Progenitor cell of endocrine pancreas (in vitro differentiated cells): ENCODE data around the gene SKOR1. TPM values are rescaled to one million over a fixed set of nuclear protein-coding genes. Genes with fewer than 3 reads are reported as not detected.

ENCODE experiments used
- DNase-seq: peaks from one replicate; pipeline ENCODE4 v3.0.0; 2021; ENCODE audit warnings: low spot score; ENCODE audit not compliant: unreplicated experiment
- H3K27ac Mint-ChIP-seq: 2 replicates; pipeline ENCODE4 v1.8.0; 2021; ENCODE audit warnings: mild to moderate bottlenecking, moderate library complexity, mixed read lengths
- H3K27me3 Mint-ChIP-seq: 2 replicates; pipeline ENCODE4 v1.8.0; 2021; ENCODE audit warnings: mixed read lengths
- H3K36me3 Mint-ChIP-seq: 2 replicates; pipeline ENCODE4 v1.8.0; 2022; ENCODE audit warnings: mixed read lengths; ENCODE audit not compliant: insufficient read depth
- H3K4me1 Mint-ChIP-seq: 2 replicates; pipeline ENCODE4 v1.8.0; 2021; ENCODE audit warnings: low read depth, mixed read lengths
- H3K4me3 Mint-ChIP-seq: 2 replicates; pipeline ENCODE4 v1.8.0; 2021; ENCODE audit warnings: low read depth, mild to moderate bottlenecking, moderate library complexity, mixed read lengths
- H3K9me3 Mint-ChIP-seq: 2 replicates; pipeline ENCODE4 v1.8.0; 2021; ENCODE audit warnings: low read depth, mixed read lengths
- total RNA-seq: library from RNA; stranded (reverse); gene quantifications from 2 replicates; pipeline ENCODE4 v1.2.1, GENCODE V29; 2021
- TF ChIP-seq, protein P1 (sequence below): fragments of 200-600 bp; sonication (generic); IDR thresholded peaks from one replicate; pipeline ENCODE4 v1.5.0; 2021; ENCODE audit warnings: antibody characterized with exemption, mild to moderate bottlenecking; ENCODE audit not compliant: unreplicated experiment

Gene SKOR1
- total RNA-seq, 1 donor from 2014 or later = 0.60 TPM

DNA sequence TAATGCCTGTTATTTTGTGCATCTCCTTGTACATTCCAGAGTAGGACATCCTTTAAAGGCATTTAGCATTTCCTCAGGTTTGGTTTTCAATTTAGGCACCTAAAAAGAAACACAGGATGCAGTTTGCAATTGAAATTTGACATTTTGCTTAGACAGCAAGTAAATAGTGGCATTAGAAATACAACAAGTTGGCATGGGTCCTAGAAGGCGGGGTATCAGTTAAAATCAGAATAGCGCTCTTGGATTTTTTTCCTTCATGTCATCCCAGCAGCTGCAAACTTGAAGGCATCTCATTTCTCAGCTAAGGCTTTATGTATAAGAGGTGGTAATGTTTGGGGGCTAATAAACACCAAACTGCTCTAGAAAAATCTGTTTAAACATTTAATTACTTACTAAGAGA is 47.5 kb upstream of the SKOR1 start:
- peaks cover 22% of the 10 kb centered on the region for H3K4me1 Mint-ChIP-seq
- TF ChIP-seq, protein P1, sequence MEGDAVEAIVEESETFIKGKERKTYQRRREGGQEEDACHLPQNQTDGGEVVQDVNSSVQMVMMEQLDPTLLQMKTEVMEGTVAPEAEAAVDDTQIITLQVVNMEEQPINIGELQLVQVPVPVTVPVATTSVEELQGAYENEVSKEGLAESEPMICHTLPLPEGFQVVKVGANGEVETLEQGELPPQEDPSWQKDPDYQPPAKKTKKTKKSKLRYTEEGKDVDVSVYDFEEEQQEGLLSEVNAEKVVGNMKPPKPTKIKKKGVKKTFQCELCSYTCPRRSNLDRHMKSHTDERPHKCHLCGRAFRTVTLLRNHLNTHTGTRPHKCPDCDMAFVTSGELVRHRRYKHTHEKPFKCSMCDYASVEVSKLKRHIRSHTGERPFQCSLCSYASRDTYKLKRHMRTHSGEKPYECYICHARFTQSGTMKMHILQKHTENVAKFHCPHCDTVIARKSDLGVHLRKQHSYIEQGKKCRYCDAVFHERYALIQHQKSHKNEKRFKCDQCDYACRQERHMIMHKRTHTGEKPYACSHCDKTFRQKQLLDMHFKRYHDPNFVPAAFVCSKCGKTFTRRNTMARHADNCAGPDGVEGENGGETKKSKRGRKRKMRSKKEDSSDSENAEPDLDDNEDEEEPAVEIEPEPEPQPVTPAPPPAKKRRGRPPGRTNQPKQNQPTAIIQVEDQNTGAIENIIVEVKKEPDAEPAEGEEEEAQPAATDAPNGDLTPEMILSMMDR = no peak

DNA sequence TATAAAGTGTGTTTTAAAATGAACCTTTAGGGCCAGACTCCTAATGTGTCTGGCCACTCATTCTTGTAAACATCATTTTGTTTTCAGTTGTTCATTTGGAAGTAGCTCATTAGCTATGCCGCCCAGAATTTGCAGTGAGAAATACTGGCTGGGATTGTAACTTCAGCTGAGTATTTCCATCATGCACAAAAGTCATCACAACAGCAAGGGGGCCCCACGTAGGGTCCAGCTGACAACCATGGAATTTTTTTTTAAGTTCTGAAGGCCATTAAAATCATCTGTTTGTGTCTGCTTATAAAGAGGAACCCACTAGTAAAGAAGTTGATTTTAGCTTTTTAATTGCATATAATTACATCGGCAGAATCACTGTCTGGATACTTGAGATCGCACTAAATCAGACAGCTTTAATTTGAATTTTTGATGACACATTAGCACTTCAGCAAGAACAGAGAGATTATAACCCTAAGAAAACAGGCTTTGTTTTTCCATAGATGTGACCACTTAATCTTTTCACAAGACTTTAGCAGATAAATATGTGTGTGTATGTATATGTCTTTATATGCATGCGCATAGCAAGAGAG is 46.3 kb upstream of the SKOR1 start:
- Mint-ChIP-seq H3K27ac (no peak overlapping the region), H3K4me3 (no peak overlapping the region), H3K27me3 (peaks cover 27% of the 10 kb centered on the region), H3K36me3 (no peaks in the 10 kb centered on the region), H3K9me3 (no peaks in the 10 kb centered on the region), H3K4me1 (peaks cover 24% of the 10 kb centered on the region)
- DNase-seq = no peak
- TF ChIP-seq, protein P1 = no peak

More for the DNA sequence above, 47.5 kb upstream of the SKOR1 start:
- H3K4me3 Mint-ChIP-seq = no peak overlapping the region
- peaks cover 24% of the 10 kb centered on the region for H3K27me3 Mint-ChIP-seq
- no peaks in the 10 kb centered on the region for H3K36me3 Mint-ChIP-seq
- H3K9me3 Mint-ChIP-seq = no peaks in the 10 kb centered on the region
- no peak for DNase-seq
- H3K27ac Mint-ChIP-seq = no peak overlapping the region

DNA sequence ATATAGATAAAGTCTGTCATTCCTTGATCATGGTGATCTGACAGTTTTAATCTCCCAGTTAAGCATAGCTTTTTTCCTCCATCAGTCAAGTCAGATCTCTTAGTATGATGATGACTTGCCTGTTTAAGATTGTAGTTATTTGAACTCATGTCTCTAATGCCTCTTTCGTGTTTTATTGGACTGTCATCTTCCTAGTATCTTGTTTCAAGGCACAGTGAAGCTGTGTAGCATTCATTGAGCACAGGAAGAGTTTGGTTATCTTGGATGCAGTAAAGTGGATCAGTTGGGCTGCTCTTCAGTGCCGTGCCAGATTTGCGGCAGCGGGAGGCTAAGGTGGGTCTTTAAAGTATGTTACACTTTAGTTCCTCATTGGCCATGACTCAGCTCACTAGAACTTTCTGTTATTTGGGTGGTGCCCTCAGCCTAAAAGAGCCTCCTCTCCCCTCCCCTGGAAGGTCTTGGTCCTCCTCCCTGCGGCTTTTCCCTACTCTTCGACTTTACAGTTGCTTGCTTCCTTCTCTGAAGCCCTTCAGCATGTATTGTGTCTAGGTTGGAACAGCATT is 45.7 kb upstream of the SKOR1 start:
- Mint-ChIP-seq H3K4me1 (peaks cover 24% of the 10 kb centered on the region), H3K27me3 (peaks cover 27% of the 10 kb centered on the region)

DNA sequence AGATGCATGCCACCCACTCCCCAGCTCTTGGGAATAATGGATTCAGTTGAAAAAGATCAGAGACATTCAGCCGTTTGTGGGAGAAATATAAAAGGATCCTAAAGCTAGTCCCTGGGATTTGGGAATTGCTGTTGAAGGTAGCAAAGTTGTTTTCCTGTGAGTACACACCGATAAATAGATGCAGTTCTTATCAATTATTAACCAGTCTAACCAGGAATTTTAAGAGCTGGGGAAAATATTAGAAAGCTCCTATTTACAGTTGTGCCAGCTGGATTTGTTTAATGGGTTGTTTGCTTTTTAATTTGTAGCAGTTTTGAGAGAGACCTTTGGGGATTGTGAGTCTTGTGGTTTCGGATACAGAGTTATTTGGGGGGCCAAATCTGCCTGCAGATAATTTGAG is 44.2 kb upstream of the SKOR1 start:
- peaks cover 26% of the 10 kb centered on the region for H3K27me3 Mint-ChIP-seq
- no peak for DNase-seq
- peaks cover 29% of the 10 kb centered on the region for H3K4me1 Mint-ChIP-seq
- no peaks in the 10 kb centered on the region for H3K9me3 Mint-ChIP-seq
- H3K4me3 Mint-ChIP-seq = no peak overlapping the region
- no peak overlapping the region for H3K27ac Mint-ChIP-seq
- TF ChIP-seq, protein P1 = no peak
- peaks cover 2% of the 10 kb centered on the region for H3K36me3 Mint-ChIP-seq

More for the DNA sequence above, 45.7 kb upstream of the SKOR1 start:
- H3K9me3 Mint-ChIP-seq = no peaks in the 10 kb centered on the region
- no peak overlapping the region for H3K4me3 Mint-ChIP-seq
- DNase-seq = no peak
- H3K27ac Mint-ChIP-seq = no peak overlapping the region
- H3K36me3 Mint-ChIP-seq = no peaks in the 10 kb centered on the region
- TF ChIP-seq, protein P1 = no peak

DNA sequence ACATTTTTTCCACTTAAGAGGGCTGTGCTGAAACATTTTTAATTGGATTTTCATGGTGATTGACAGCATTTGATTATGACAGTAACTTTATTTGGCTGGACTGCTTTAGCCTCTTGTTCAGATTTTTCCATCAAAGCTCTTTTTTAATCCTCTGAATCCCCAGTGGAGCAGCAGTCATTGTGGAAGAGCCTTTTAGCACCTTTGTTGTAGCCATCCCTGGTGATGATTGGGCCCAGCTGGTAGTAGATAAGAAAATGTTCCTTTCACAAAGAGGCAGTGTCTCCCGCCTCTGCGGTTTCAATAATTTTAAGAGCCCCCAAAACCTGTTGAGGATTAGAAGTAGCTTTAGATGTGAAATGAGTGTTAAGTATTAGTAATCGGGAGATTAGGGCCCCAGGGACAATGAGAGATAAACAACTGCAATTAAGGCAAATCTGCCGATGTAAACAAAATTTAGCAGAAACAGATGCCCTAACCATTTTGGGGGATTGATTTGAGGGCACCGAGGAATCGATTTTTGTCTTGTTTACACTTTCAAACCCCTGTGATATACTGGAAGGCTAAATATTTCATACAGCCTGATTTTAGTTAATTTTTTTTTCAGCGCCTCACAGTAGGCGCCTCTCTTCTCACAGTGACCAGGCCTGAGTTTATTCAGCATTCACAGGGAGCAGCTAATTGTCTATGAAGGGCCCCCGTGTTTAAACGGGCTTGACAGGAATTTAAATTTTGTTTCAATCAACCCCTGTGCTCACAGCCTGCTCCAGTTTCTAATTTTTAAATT is 43.2 kb upstream of the SKOR1 start:
- TF ChIP-seq, protein P1 = no peak
- DNase-seq = no peak
- Mint-ChIP-seq H3K27ac (no peak overlapping the region), H3K4me1 (peaks cover 31% of the 10 kb centered on the region), H3K27me3 (peaks cover 18% of the 10 kb centered on the region), H3K4me3 (no peak overlapping the region), H3K9me3 (no peaks in the 10 kb centered on the region), H3K36me3 (peaks cover 2% of the 10 kb centered on the region)
